Islet of Langerhans (tissue), 1 donor: ENCODE data around the gene COLEC11.
"Not testable (repeated sequence)": the region's sequence is repeated elsewhere in the genome, so short reads cannot be mapped to it uniquely, and the experiment has no call there.

Experiments used
- FAIRE-seq: peaks from one replicate; lab custom pipeline; 2011; peaks lifted over from hg19 to GRCh38; lab: Jason Lieb, UNC

The COLEC11 gene

DNA sequence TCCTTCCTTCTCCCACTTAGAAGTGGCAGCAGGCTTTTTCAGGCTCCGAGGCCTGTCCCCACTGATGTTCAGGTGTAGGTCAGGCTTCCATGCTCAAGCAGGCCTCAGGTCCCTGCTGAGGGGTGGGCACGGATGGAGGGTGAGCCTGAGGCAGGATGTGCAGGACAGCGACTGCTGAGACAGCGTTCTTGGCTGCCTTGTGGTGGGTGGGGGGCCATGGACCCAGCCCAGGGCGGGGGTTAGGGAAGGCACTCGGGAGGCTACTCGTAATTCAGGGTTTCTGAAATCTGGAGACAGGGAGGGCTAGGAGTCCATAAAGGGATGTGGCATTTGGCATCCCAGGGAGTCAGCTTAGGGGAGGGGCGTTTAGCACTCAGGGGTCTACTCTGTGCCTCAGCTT lies 30.3 kb downstream of the COLEC11 start:
- FAIRE-seq = no peak

DNA sequence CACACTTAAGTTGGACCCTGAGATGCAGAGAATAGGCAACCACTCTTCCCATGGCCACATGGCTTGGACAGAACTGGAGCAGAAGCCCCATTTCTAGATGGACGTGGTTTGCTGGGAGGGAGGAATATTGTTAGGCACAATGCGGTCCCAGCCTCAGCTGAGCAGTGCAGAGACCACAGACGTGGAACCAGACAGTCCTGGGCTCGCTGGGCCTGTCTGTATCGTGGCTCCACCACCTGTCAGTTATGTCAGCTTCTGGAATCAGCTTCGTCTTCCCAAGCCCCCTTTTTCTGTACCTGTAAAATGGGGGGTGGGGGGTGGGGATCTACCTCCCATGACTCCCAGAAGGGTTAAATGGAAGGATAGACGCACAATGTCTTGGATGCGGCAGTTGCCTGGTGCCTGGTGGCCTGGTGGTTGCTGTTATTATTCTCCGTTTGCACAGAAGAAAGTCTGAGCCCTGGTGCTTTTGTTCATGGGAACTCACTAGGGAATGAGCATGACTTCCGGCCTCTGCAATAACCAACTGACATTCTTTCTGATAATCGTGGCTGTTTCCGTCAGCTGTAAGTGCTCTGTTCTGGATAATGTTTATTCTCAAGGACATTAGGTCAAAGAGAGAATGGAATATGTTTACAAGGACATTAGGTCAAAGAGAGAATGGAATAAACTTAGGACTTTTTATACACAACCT lies 31.4 kb downstream of the COLEC11 start:
- no peak for FAIRE-seq

DNA sequence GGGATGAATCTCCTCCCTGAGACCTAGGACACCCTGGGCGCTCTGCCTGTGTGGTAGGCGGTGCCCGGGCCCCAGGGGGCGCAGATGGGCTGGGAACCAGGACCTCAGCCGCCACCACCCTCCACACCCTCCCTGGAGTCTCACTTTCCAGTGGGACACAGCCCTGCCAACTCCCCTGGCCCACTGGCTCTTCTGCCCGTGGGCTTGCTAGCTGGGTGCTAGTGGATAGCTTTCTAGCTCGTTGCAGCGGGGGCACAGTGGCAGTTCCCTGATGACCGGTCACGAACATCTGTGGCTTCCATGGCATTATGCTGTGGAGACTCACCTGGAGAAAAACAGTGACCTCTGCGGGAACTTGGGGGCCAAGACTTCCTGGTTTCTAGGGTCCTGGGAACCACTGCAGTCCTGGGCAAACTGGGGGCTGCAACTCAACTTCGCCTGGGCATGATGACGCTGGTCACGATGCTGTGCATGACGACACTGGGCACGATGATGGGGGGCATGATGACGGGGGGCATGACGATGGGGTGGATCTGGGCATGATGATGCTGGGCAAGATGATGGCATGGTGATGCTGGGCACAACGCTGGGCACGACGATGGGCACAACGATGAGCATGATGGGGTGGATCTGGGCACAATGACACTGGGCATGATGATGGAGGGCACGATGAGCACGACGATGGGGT lies 32.0 kb downstream of the COLEC11 start:
- FAIRE-seq = no peak

DNA sequence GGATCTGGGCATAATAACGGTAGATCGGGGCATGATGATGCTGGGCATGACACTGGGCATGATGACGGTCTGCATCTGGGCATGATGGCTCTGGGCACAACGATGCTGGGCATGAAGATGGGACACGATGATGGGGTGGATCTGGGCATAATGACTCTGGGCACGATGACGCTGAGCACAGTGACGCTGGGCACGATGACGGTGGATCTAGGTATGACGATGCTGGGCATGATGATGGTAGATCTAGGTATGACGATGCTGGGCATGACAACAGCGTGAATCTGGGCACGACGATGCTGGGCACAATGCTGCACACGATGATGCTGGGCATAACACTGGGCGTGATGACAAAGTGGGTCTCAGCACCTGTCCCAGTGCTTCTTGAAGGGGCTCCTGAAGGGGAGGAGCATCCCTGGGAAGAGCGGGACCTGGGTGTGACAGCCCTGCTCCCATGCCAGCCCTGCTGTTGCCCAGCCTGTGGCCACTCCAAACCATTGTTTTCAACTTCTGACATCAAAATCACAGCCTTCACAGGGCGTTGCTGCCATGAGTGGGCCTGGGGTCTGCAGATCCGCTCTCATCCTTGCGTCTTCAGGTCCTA lies 32.7 kb downstream of the COLEC11 start:
- no peak for FAIRE-seq

DNA sequence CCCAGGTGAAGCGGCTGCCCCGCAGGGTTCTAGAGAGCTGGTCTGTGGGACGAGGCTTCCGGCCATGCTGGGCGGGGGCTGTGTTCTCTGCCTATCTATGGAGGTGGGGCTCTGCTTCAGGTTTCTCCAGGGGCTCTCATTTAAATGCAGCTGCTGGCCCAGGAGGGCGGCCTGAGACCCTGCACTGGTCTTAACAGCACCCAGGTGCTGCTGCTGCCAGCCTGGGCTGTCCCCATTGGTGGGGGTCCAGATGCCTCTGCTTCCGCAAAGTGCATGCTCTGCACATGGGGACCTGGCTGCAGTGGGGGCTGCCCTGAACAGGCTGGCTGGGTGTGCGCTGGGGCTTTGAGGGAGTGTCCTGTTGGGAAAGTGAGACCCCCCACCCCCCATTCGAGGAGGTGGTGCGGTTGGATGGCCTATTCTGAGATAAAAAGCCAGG lies 33.3 kb downstream of the COLEC11 start:
- no peak for FAIRE-seq

DNA sequence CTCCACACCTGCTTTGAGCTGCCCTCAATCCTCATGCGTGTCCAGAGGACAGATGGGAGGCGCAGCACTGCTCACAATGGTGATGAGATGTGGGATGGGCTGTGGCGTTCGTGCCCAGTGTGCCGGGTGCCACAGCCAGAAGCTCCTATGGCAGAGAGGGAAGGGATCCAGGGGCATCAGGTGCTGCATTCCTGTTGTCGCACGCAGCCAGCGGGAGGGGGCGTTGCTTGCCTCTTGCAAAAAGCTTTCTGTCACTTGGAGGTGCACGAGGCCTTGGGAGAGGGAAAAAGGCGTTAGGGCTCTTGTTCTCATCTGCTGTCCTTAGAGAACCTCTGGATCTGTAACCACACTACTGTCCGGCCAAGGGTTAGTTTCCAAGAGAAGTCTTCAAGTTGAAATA lies 33.9 kb downstream of the COLEC11 start:
- FAIRE-seq = no peak

DNA sequence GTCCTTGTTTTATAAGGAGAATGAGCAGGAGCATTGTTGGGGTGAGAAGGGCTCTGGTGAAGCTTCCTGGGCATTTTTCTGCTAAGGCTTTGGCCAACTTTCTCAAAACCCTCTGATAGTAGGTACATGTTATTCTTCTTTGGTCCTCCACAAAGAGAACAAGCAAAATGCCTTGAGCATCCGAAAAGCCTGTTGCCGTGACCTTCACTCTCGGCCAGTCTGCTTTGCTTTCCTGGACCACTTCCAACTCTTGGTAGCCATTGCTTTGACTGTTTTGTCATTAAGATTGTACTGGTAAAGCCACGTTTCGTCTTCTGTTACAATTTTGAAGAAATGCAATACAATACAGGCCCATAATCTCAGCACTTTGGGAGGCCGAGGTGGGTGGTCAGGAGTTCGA lies 35.7 kb downstream of the COLEC11 start:
- no peak for FAIRE-seq

DNA sequence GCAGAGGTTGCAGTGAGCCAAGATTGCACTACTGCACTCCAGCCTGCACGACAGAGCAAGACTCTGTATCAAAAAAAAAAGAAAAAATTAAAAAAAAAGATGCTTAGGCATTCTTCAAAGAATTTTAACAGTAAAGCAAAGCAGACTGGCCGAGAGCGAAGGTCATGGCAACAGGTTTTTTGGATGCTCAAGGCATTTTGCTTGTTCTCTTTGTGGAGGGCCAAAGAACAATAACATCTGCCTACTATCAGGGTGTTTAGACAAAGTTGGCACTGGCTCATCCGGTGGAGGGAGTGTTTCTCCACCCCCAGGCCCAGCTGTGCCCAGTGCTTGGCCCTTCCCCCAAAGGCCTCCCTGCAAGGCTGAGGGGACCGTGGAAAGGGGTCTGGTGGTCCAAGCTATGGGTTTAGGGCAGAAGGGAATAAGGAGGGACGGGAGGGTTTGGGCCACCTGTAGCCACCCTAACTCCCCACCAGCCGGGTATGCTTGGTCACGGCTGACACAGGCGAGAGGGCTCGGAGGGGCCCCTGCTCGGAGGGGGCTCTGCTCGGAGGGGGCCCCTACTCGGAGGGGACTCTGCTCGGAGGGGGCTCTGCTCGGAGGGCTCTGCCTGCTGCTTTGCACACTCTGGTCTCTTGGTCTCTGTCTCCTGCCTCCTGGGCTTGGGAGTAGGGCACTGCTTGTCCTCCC lies 36.4 kb downstream of the COLEC11 start:
- no peak for FAIRE-seq

DNA sequence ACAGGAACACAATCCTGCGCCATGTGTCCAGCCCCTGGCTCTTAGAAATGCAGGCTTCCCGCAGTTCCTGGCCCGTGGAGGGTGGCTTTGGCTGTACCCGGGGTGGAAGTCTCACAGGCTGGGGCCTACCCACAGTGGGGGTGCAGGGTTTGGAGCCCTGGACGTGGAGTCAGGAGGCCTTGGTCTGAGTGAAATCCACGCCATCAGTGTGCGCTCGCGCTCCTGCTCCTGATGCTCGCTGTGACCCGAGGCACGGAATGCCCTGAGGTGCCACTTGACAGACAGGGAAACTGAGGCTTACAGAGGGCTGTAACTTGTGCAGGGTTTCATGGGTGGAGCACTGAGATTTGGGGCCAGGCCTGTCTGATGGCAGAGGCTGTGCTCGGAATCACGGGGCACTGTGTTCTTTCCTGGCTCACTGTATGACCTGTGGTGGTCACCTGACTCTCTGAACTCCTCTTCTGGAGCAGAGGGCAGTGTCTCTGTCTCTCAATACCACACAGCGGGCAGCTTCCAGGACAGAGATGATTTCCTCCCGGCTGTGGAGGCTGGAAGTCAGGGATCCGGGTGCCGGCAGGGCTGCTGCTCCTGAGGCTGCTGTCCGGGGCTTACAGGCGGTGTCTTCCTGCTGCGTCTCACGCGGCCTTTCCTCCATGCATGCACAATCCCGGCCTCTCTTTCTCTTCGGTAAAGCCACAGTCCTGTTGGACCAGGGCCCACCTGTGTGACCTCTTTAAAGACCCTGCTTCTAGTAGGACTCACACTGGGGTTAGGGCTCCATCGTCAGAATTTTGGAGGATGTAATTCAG lies 37.1 kb downstream of the COLEC11 start:
- no peak for FAIRE-seq

DNA sequence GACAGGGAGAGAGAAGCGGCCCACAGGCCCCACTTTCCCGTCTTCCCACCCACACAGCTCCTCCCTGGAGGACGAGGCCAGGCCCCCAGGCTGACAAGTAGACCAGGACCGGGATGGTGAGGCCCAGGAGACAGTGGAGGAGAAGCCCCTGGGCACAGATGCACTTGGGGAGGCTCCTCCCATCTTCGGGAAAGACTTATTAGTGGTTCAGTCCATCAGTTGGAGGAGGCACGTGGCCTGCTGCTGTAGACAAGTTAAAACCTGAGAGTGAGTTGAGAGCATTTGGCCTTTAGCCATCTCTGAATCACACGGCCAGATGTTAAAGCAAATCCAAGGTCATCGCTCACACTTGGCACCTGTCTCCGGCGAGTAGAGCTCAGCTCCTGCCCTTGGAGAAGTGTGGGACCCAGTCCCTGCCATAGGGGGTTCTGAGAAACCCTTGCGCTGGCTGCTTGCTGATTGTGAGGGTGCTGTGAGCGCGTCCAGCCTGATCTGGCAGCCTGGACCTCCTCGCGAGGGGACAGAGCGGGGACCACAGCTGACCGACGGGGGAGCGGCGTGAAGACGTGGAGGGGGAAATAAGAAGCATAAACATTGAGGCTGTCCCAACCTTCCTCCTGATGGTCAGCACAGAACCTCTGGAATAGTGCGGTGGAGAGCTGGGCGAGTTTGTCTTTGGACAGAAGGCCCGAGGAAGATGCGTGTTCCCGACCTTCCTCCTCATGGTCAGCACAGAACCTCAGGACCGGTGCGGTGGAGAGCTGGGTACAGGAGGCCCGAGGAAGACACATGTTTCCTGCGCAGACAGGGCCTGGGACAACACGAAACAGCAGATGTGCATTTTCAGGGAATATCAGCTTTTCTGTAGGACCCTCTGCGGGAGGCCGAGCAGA lies 38.4 kb downstream of the COLEC11 start:
- FAIRE-seq = no peak

DNA sequence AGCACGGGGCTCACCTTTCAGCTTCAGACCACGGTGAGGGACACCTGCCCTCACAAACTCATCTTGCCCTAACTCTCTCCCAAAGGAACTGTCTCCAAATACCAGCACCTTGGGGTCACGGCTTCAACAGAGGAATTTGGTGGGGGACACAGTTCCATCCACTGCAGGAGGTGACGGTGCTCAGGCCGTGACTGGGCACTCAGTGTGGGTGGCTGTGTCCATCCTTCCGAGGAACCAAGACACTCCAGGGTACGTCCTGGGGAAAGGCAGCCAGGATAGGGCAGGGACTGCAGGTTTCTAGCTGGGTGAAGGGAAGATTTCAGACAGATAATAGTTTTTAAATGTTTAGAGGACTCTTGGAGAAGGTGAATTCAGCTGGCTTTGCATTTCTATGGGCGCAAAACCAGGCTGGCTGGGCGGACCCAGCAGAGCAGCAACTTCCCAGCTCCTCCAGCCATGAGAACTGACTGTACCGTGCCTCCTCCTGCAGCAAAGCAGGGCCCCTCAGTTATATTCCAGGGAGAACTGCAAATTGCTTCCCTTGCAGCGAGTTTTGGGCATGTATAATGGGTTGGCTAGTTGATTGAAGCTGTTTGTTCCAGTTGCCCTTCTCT lies 39.2 kb downstream of the COLEC11 start:
- FAIRE-seq = no peak

DNA sequence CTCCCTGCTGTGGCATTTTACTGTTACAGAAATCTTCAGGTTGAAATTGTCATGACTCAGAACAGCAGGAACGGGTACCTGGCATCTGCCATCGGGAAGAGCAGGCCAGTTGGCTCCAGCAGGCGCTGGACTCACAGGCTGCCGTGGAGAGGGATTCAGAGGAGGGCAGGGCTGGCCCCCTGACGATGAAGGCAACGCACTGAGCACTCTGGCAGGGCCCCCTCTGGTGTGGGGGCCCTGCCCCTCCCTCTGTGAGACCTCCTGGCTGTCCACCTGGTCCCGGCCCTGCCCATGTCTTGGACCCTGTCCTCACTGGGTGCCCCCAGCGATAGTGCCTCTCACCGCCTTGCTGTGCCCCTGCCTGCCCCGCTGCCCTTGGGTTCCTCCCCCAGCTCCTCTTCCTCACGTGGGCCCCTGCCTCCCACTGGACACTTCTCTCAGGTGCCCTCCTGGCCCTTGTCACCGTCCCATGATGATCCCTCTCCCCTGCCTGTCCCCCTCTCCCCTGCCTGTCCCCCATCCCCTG lies 39.7 kb downstream of the COLEC11 start:
- FAIRE-seq = no peak

DNA sequence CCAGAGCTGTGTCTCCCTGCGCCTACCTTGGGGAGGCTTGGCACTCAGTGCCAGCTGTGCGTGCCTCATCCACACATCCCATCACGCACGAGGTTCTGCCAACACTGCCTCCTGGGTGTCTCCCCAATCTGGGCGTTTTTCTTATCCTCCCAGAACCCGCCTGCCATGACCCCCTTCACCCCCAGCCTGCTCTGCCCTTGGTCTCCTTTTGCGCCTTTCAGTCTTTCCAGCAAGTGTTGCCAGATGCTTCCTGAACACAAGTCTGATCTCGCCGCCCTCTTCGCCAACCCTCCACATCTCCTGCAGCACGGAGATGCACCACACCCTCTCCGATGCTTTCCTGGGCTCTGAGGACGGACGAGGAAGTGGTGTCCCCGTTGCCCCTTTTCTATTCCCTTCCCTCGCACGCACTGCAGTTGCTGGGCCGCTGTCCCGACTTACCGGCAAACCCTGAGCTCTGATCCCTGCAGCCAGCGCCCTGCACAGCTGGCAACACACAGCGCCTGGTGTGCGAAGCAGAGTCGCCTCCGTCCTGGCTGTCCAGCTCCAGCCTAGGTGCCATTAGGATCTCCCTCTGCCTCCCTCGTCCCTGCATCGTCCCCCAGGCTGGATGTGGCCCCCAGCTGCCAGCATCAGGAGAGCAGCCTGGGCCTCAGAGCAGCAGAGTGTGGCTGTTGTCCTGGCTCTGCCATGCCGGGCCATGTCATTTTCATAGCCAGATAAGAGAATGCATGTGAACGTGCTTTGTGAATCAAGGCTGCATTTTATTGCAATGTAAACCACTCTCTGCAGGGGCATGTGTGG lies 40.5 kb downstream of the COLEC11 start:
- FAIRE-seq = no peak

DNA sequence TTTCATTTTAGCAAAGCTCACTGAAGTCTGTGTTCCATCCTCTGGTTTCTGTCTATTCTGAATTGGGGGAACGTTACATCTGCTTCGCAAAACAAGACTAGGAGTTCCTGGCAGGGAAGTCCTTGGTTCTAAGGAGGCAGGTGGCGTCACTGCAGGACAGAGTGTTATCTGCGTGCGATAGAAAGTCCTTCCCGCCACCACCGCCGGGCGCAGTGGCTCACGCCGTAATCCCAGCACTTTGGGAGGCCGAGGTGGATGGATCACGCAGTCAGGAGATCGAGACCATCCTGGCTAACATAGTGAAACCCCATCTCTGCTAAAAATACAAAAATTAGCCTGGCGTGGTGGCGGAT lies 41.0 kb downstream of the COLEC11 start:
- FAIRE-seq = not testable (repeated sequence)

DNA sequence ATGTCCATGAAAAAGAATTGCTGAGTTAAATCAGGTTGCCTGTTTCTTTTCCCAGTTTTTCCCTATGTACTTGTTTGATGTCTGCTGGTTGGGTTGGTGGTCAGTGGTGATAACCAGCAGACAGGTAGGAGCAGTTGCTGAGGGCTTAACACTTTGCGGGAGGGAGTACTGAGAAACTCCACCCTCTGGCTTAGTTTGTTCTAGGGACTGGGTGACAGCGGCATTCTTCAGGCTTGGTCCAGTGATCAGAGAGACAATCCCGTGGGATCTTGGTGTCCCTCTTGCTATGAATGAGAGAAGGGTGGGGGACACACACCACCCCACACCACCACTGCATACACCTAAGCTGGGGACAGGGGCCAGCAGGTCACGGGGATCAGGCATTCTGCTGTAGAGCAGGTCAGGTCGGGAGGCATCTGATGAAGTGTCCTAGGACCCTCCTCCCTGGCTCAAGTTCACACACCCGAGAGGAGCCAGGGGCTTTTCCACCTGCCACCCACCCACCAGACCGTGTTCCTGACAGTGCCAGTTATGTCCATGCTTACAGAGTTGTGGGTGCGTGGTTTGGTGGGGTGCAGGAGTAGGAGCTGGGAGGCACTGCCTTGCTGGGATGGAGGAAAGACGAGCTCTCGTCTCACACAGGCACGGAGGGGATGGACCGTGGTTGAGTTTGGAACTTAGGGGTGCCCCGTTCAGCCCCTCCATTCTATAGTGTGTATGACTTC lies 41.8 kb downstream of the COLEC11 start:
- no peak for FAIRE-seq

DNA sequence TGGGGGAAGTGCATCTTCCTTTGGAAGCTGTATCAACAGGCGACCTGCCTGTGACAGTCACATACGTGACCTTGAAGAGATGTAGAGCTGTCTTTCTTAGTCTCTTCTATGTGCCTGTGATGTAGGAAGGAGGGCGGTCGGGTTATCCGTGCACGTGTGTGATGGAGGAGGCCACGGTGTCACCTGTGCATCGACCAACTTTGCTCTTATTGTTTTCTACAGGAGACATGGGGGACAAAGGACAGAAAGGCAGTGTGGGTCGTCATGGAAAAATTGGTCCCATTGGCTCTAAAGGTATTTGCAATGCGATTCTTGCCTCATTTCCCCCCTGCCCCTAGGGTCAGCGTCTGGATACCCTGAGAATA lies 42.4 kb downstream of the COLEC11 start:
- no peak for FAIRE-seq

DNA sequence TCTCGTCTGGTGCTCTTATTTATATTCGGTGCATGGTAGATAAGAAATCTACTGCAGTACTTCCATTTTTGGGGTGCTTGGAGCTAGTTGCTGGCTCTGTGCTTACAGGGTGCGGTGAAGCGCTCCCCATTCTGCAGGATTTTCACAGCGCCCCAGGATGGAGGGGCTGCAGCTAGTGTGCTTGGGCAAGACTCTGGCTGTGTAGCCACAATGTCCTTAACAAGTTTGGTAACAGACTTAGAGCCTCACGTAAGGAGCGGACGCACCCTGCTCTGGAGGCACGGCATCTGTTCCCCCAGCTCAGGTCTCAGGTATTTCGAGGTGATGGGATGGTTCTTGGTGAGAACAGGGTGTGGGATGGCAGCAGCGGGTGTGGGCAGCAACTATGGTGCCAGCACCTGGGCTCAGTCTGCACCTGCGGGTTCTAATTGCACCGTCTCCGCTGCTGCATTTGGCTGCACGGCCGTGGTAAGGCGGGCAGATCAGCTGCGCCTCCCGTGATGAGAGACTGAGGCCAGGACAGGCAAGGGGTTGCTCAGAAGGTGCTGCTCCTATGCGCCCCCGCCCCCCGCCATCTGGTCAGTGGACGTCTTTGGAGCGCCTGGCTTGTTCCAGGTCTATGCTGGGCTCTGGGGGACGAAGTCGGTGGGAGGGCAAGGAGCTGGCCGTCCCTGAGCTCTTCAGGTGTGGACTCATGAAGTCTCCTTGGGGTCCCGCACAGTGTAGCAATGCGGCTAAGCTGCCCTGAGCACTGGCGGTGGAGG lies 43.0 kb downstream of the COLEC11 start:
- FAIRE-seq = no peak

DNA sequence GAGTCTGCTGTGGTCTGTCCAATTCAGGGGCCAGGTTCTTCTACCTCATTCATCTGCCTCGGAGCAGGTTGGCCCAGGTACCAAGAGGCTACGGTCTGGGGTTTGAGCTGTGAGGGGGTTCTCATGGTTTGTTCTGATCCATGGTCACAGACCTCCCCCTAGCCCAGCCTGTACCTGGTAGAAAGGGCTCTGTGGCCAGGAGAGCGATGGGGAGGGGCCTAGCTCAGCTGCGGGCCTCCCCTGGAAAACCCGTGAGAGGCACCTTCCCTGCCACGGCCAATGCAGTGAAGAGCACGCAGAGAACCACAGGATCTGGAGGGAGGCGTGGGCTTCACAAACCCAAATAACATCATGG lies 43.5 kb downstream of the COLEC11 start:
- no peak for FAIRE-seq
